ENCODE measurements around the gene DHRS7B.

DNA sequence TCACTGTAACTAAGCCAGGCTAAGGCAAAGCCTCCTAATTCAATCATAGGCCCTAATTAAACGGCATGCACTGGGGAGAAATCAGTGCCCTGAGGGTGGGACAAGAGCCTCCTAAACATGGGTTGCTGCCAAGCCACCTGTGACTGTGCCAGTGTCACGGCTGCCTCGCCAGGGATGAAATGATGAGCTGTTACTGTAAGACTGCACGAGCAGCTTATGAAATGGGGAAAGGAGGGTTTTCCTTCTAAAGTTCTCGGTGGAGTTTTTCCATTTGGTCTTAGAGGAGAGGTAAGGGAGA is 74.5 kb downstream of the DHRS7B start:
- TF ChIP-seq, protein P1, sequence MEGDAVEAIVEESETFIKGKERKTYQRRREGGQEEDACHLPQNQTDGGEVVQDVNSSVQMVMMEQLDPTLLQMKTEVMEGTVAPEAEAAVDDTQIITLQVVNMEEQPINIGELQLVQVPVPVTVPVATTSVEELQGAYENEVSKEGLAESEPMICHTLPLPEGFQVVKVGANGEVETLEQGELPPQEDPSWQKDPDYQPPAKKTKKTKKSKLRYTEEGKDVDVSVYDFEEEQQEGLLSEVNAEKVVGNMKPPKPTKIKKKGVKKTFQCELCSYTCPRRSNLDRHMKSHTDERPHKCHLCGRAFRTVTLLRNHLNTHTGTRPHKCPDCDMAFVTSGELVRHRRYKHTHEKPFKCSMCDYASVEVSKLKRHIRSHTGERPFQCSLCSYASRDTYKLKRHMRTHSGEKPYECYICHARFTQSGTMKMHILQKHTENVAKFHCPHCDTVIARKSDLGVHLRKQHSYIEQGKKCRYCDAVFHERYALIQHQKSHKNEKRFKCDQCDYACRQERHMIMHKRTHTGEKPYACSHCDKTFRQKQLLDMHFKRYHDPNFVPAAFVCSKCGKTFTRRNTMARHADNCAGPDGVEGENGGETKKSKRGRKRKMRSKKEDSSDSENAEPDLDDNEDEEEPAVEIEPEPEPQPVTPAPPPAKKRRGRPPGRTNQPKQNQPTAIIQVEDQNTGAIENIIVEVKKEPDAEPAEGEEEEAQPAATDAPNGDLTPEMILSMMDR (IDR thresholded peaks at IDR 0.05; ENCODE audit: low read depth, low read length), result no peak
- no peak for TF ChIP-seq EZH2phosphoT487 (IDR thresholded peaks at IDR 0.05; ENCODE audit: low read depth)
